CD4-positive, alpha-beta T cell (primary cell): Measurements from ENCODE around the gene ANKHD1. TPM values are rescaled to one million over a fixed set of nuclear protein-coding genes. Genes with fewer than 3 reads are reported as not detected.

Experiments
- ATAC-seq: fragments of 200-7000 bp; cut with Tn5 transposase; one replicate; pipeline ENCODE4 v1.10.0; 2022; ENCODE audit warnings: mild to moderate bottlenecking; ENCODE audit not compliant: poor library complexity
- CTCF ChIA-PET: fragments of 350-600 bp; sonication (Branson Sonifier 250); formaldehyde crosslinking; loops from one replicate; lab custom pipeline; 2021; ENCODE audit warnings: antibody characterized with exemption, inconsistent platforms; lab: Charles Lee
- POLR2A ChIA-PET: fragments of 350-600 bp; sonication (Branson Sonifier 250); formaldehyde crosslinking; loops from one replicate; lab custom pipeline; 2021; ENCODE audit warnings: antibody characterized with exemption, inconsistent platforms; lab: Charles Lee
- DNase-seq, 14 experiments: peaks; one replicate each; pipeline ENCODE4 v3.0.0-alpha.2; 2013 to 2020; ENCODE audit warnings: mixed read lengths in 2 of 14
- H3K27ac ChIP-seq, 2 donors: one replicate each; pipeline versions ENCODE4 v1.5.1 to v1.7.0; 2013; ENCODE audit warnings: low read length in 2 of 2, low read depth in 1 of 2, mild to moderate bottlenecking in 1 of 2
- H3K27me3 ChIP-seq, 2 experiments: 1 replicate in 1 of 2; 2 replicates in 1 of 2; pipeline versions ENCODE4 v1.6.1 to v1.7.0; 2013; ENCODE audit warnings: low read length in 2 of 2, control low read depth in 1 of 2, mild to moderate bottlenecking in 1 of 2, moderate library complexity in 1 of 2; ENCODE audit not compliant: insufficient read depth in 2 of 2, control insufficient read depth in 1 of 2
- H3K36me3 ChIP-seq: one replicate; pipeline ENCODE4 v1.6.1; 2013; ENCODE audit warnings: low read length, control low read depth; ENCODE audit not compliant: insufficient read depth
- H3K4me1 ChIP-seq: one replicate; pipeline ENCODE4 v1.6.1; 2013; ENCODE audit warnings: low read length, control low read depth; ENCODE audit not compliant: insufficient read depth
- H3K4me3 ChIP-seq: one replicate; pipeline ENCODE4 v1.5.1; 2013; ENCODE audit warnings: mild to moderate bottlenecking, low read length, moderate library complexity
- H3K9me3 ChIP-seq, 2 experiments: 1 replicate in 1 of 2; 2 replicates in 1 of 2; pipeline versions ENCODE4 v1.6.1 to v1.7.0; 2013; ENCODE audit warnings: low read length in 2 of 2, mild to moderate bottlenecking in 2 of 2, control low read depth in 1 of 2, moderate library complexity in 1 of 2; ENCODE audit not compliant: control insufficient read depth in 1 of 2, insufficient read depth in 1 of 2
- H3K27ac Mint-ChIP-seq: one replicate; pipeline ENCODE4 v1.8.0; 2020; ENCODE audit warnings: mixed read lengths
- H3K27me3 Mint-ChIP-seq: one replicate; pipeline ENCODE4 v1.8.0; 2021; ENCODE audit warnings: mixed read lengths
- H3K36me3 Mint-ChIP-seq: one replicate; pipeline ENCODE4 v1.8.0; 2021; ENCODE audit warnings: low read depth, mixed read lengths
- H3K4me1 Mint-ChIP-seq: one replicate; pipeline ENCODE4 v1.8.0; 2021; ENCODE audit warnings: low read depth, mixed read lengths
- H3K4me3 Mint-ChIP-seq: one replicate; pipeline ENCODE4 v1.8.0; 2020; ENCODE audit warnings: mild to moderate bottlenecking, mixed read lengths
- H3K9me3 Mint-ChIP-seq: one replicate; pipeline ENCODE4 v1.8.0; 2020; ENCODE audit warnings: mixed read lengths
- intact Hi-C, 2 experiments: fragments of 100-400 bp; cut with DNase I in 1 of 2; cut with micrococcal nuclease in 1 of 2; formaldehyde crosslinking; loops; one replicate each; pipeline versions ENCODE4 v1.15.1 to v1.9.0; 2023 to 2025; cut with DNase I, micrococcal nuclease
- total RNA-seq, 174 experiments: library from RNA in 2 of 174; stranded (reverse) in 2 of 174; gene quantifications; one replicate each; pipeline ENCODE4 v1.2.3 and lab custom pipeline; 2021 to 2026
- TF ChIP-seq, protein P1 (sequence below): fragments of 200-600 bp; IDR thresholded peaks from one replicate; pipeline ENCODE4 v1.8.0; 2022; ENCODE audit warnings: antibody characterized with exemption, mild to moderate bottlenecking

ANKHD1 gene
- total RNA-seq, 2 experiments from 2014 or later, result 202 to 212 TPM

DNA sequence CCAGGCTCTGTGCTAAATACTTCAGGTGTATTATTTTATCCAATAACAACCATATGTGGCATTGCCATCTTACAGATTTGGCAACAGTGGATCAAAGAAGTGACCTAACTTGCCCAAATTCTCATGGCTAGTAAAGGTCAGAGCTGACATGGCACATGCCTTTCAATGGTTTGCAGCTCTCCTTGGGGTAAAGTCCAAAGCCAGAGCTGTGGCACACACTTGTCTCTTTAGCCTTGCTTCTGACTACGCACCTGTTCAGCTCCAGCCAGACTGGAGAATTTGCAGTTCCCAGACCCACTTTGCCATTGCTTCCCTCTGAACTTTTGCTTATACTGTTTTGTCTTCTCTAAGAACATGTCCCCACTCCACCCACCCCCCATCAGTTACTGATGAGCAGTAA lies 168.9 kb downstream of the ANKHD1 start:
- peak overlapping the region; percentile 97 for H3K27ac Mint-ChIP-seq
- H3K4me1 Mint-ChIP-seq, result peaks cover 45% of the 10 kb centered on the region
- no peak overlapping the region for H3K4me3 Mint-ChIP-seq
- intact Hi-C loops, result no loop called here
- CTCF ChIA-PET, result no interaction called here
- ATAC-seq (no peak), DNase-seq (no peak)
- H3K27me3 Mint-ChIP-seq, result no peaks in the 10 kb centered on the region
- peaks cover 46% of the 10 kb centered on the region for H3K36me3 Mint-ChIP-seq
- Histone ChIP-seq H3K27ac (no peak overlapping the region), H3K9me3 (no peaks in the 10 kb centered on the region), H3K36me3 (peaks cover 36% of the 10 kb centered on the region), H3K4me3 (no peak overlapping the region), H3K4me1 (peaks cover 46% of the 10 kb centered on the region), H3K27me3 (no peaks in the 10 kb centered on the region)
- TF ChIP-seq, protein P1, sequence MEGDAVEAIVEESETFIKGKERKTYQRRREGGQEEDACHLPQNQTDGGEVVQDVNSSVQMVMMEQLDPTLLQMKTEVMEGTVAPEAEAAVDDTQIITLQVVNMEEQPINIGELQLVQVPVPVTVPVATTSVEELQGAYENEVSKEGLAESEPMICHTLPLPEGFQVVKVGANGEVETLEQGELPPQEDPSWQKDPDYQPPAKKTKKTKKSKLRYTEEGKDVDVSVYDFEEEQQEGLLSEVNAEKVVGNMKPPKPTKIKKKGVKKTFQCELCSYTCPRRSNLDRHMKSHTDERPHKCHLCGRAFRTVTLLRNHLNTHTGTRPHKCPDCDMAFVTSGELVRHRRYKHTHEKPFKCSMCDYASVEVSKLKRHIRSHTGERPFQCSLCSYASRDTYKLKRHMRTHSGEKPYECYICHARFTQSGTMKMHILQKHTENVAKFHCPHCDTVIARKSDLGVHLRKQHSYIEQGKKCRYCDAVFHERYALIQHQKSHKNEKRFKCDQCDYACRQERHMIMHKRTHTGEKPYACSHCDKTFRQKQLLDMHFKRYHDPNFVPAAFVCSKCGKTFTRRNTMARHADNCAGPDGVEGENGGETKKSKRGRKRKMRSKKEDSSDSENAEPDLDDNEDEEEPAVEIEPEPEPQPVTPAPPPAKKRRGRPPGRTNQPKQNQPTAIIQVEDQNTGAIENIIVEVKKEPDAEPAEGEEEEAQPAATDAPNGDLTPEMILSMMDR, result no peak
- H3K9me3 Mint-ChIP-seq, result no peaks in the 10 kb centered on the region
- POLR2A ChIA-PET, result interaction anchor here (0.9 to 2.1 kb wide), 4 partner anchors 13 to 77 kb away, joined by 3 to 9 read pairs (median 6); partner anchors contain the start of genes EIF4EBP3, IK, NDUFA2 and SRA1

DNA sequence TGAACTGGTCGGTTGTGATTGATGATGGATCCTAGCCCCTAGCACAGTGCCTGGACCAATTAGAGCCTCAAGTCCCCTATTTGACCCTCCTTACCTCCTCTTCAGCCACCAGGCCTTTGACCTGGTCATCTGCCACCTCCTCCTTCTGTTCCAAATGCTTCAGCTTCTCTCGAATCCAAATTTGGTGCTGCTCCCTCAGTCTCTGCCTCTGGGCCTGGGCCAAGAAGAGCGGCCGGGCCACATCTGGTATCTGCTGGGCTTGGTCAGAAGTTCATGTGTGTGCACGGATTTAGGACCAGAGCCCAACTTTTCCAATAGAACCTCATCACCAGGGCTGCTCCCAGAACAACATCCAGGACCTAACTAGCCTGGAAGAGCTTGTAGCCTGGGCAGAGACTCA lies 169.5 kb downstream of the ANKHD1 start:
- intact Hi-C loops, result no loop called here
- ATAC-seq, result no peak
- H3K27me3 ChIP-seq, result no peaks in the 10 kb centered on the region
- no peak overlapping the region for H3K27ac ChIP-seq
- peaks cover 42% of the 10 kb centered on the region for H3K36me3 Mint-ChIP-seq
- CTCF ChIA-PET, result no interaction called here
- H3K9me3 Mint-ChIP-seq, result no peaks in the 10 kb centered on the region
- H3K27ac Mint-ChIP-seq, result peak overlapping the region; percentile 97
- H3K4me1 ChIP-seq, result peaks cover 40% of the 10 kb centered on the region
- TF ChIP-seq, protein P1, result no peak
- H3K4me3 Mint-ChIP-seq, result no peak overlapping the region
- H3K4me3 ChIP-seq, result no peak overlapping the region
- no peaks in the 10 kb centered on the region for H3K27me3 Mint-ChIP-seq
- H3K36me3 ChIP-seq, result peaks cover 32% of the 10 kb centered on the region
- H3K9me3 ChIP-seq, result no peaks in the 10 kb centered on the region
- peaks cover 39% of the 10 kb centered on the region for H3K4me1 Mint-ChIP-seq
- POLR2A ChIA-PET, result interaction anchor here (0.9 to 1.6 kb wide), 2 partner anchors 14 to 24 kb away, joined by 3 to 8 read pairs; partner anchors contain the start of genes EIF4EBP3 and SRA1
- no peak for DNase-seq

DNA sequence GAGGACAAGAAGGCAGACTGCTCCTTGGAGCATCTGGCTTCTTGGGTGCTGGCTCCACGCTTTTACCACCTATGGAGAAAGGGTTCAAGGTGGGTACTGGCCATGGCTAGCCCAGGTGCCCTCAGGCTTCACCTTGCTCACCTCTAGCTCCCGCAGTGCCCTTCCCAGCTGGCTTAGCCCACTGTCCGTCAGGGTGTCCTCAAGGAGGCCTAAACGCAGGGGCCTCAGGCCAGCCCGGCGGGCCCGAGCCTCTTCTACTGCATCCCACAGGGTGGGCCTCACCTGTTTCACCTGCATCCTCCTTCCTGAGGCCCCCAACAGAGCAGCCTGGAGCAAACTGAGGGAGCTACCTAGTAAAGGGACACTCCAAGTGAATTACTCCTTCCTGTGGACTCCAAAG lies 172.1 kb downstream of the ANKHD1 start:
- DNase-seq, result no peak
- ChIA-PET POLR2A (interaction anchor here (0.5 kb wide), 1 partner anchor 89 kb away, joined by 3 read pairs; no protein-coding TSS in a partner anchor), CTCF (no interaction called here)
- TF ChIP-seq, protein P1, result no peak
- peaks cover 23% of the 10 kb centered on the region for H3K4me1 Mint-ChIP-seq
- H3K4me3 Mint-ChIP-seq, result no peak overlapping the region
- no peaks in the 10 kb centered on the region for H3K9me3 Mint-ChIP-seq
- H3K4me3 ChIP-seq, result no peak overlapping the region
- peaks cover 18% of the 10 kb centered on the region for H3K36me3 Mint-ChIP-seq
- peaks cover 20% of the 10 kb centered on the region for H3K4me1 ChIP-seq
- H3K27ac Mint-ChIP-seq, result no peak overlapping the region
- H3K36me3 ChIP-seq, result peaks cover 9% of the 10 kb centered on the region
- H3K9me3 ChIP-seq, result no peaks in the 10 kb centered on the region
- H3K27me3 Mint-ChIP-seq, result no peaks in the 10 kb centered on the region
- no peaks in the 10 kb centered on the region for H3K27me3 ChIP-seq
- ATAC-seq, result no peak
- no peak overlapping the region for H3K27ac ChIP-seq
- intact Hi-C loops, result no loop called here
